GM19397 (cell line): ENCODE results near the gene TRIM72.
"Not testable (repeated sequence)": the region's sequence is repeated elsewhere in the genome, so short reads cannot be mapped to it uniquely, and the experiment has no call there.

Source experiments
- ATAC-seq: cut with Tn5 transposase; IDR thresholded peaks from one replicate; pipeline ENCODE4 v1.9.1; 2021; ENCODE audit warnings: mild to moderate bottlenecking, moderate library complexity; ENCODE audit not compliant: unreplicated experiment

The TRIM72 gene

GRCh38 chr16:31190818-31191444 is 23.0 kb upstream of the TRIM72 start:
- no peak for ATAC-seq

DNA sequence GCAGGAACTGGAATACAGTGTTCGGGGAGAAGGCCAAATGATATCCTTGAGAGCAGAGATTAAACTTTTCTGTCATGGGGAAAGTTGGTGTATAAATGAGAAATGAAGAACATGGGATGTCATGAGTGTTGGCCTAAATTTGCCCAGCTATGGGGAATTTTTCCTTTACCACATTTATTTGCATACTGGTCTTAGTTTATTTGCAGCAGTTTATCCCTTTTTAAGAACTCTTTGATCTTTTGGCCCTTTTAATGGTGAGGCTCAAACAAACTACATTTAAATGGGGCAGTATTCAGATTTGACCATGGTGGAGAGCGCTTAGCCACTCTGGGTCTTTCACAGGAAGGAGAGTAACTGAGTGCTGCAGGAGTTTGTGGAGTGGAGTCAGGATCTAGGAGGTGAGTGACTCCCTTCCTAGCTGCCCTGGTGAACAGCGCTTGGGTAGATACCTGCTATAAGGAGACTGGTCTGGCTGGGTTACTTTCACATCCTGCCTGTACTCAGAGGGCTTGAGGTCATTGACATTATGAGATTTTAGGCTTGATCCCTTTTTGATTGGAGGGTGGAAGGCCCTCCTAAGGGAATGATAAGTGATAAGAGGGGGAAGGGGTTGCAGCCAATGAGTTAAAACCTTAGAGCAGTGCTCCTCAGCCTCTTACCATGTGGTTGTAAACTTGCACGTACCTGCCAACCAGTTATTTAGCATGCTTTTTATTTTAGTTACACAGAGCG is 22.1 kb upstream of the TRIM72 start:
- no peak for ATAC-seq

DNA sequence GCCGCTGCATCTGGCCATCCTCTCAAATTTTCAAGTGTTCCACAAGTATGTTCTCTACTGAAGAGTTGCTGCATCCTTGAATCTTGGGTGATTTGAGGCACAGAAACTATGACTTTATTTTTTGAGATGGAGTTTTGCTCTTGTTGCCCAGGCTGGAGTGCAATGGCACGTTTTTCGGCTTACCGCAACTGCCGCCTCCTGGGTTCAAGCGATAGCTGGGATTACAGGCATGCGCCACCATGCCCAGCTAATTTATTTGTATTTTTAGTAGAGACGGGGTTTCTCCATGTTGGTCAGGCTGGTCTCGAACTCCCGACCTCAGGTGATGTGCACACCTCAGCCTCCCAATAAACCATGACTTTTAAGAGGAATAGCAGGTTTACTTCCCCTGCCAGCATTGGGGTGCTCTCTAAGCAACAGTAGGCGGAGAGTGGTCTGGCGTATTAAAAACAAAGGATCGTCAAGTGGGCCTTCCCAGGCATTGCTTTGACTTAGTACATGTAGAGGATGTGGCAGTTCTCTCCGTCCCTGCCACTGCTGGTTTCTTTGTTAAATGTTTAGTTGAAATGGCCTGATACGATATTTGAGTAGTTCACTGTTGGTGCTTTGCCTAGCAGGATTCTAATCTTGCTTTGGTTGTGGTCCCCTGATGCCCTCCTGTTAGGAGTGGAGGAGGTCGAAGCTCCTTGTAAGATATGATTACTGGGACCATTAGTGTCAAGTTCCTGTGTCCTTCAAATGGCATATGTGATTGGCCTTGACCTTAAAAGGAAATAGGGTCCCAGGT is 20.9 kb upstream of the TRIM72 start:
- ATAC-seq: no peak

DNA sequence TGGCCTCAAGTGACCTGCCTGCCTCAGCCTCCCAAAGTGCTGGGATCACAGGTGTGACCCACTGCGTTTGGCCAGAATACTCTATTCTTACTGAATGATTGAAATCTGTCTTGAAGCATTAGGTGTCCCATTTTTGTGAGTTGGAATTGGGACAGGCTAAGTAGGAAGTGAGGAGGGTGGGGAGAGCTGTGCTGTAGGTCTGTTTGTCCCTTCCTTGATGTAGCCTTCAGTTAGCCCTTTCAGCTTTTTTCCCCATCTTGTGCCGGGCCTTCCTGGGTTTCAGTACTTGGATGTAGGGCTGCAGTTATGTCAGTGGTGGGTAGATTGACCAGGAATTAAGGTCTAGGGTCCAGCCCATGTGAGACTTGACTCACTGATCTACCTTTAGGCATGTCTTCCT is 20.0 kb upstream of the TRIM72 start:
- ATAC-seq: no peak

GRCh38 chr16:31194898-31195297 is 19.0 kb upstream of the TRIM72 start:
- ATAC-seq: no peak

DNA sequence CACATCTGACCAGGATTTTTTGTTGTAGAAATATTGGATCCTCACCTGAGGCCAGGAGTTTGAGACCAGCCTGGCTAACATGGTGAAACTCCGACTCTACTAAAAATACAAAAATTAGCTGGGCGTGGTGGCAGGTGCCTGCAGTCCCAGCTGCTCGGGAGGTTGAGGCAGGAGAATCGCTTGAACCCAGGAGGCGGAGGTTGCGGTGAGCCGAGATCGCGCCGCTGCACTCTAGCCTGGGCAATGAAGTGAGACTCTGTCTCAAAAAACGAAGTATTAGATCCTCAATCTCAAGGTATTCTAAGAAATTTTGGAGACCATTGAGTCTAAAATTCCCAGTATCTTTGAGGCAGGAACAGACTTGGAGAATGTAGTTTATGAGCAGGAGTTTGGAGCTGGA is 18.1 kb upstream of the TRIM72 start:
- not testable (repeated sequence) for ATAC-seq

DNA sequence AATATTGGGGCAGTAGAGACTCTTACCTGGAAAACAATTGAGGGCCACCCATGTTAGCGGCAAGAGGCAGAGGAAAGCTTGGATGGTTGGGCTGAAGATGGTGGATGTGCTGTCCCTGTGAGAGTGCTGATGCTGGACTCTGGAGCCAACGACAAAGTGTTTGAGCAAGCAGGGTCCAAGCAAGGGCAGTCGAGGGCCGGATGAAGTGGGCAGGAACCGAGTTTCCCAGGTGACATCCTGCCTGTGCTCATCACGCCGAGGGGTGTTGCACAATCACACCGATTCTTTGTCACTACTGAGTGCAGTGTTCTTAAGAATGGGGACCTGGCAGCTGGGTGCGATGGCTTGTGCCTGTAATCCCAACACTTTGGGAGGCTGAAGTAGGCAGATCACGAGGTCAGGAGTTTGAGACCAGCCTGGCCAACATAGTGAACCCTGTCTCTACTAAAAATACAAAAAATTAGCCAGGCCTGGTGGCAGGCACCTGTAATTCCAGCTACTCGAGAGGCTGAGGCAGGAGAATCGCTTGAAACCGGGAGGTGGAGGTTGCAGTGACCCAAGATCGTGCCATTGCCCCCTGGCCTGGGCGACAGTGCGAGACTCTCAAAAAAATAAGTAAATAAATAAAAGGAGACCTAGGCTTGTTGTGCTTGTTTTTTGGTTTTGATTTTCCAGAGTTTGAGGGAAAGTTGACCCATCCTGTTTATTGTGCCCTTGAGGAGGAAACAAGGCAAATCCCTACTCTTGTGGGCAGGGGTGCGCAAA is 17.4 kb upstream of the TRIM72 start:
- no peak for ATAC-seq

GRCh38 chr16:31198207-31198882 is 15.6 kb upstream of the TRIM72 start:
- ATAC-seq: no peak

GRCh38 chr16:31199430-31200041 is 14.4 kb upstream of the TRIM72 start:
- ATAC-seq: no peak

- ATAC-seq: not testable (repeated sequence)
These were observed 13.8 kb upstream of the TRIM72 start for GRCh38 chr16:31200111-31200510.

GRCh38 chr16:31200821-31201568 is 12.9 kb upstream of the TRIM72 start:
- no peak for ATAC-seq

- ATAC-seq: peak; percentile 48
These were observed 12.1 kb upstream of the TRIM72 start for GRCh38 chr16:31201582-31202413.

- peak; percentile 30 for ATAC-seq
These were observed 11.2 kb upstream of the TRIM72 start, which contains the start of gene PYCARD for GRCh38 chr16:31202414-31203375. Gene PYCARD, minus strand, starts transcription at chr16:31202760. Its CDS starts 70 bp downstream, at chr16:31202690.

DNA sequence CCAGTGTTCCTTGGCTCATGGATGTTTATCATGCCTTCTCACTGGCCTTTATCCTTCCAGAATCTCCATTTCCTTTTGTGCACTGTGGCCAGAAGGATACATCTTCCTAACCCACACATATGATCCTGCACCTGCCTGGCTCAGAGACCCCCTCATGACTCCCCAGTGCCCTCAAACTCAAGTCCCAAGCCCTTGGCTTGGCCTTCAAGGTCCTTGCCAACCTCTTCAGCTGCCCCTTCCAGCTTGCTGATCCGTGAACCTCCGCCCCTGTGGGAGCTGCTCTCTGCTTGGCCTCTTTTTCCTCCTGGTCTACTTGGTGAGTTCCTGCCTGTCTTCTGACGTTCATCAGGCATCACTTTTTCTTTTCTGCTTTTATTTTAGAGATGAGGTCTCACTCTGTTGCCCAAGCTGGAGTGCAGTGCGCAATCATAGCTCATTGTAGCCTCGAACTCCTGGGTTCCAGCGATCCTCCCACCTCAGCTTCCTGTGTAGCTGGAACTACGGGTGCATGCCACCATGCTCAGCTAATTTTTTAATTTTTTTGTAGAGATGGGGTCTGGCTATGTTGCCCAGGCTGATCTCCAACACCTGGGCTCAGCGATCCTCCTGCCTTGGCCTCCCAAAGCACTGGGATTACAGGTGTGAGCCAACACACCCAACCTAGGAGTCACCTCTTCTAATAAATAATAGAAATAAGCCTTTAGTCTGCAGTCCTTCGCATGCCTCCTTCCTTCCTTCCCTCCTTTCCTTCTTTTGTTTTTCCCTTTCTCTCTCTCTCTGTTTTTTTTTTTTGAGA is 8.8 kb upstream of the TRIM72 start:
- ATAC-seq: no peak

DNA sequence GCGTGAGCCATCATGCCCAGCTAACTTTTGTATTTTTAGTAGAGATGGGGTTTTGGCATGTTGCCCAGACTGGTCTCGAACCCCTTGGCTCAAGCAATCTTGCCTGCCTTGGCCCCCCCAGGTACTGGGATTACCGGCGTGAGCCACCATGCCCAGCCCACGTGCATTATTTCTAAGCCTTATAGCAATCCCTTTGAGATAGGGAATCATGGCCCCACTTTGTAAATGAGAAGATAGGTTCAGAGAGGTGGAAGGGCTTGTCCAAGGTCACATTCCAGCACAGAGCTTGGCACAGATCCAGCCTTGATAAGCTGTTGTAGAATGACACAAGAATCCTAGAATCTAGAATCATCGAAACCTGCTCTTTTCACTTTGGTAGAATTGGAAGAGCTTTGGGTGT is 7.1 kb upstream of the TRIM72 start:
- ATAC-seq: no peak

GRCh38 chr16:31213342-31213741 is 577 bp upstream of the TRIM72 start:
- no peak for ATAC-seq
